K562 (cell line): ENCODE measurements around the gene PHF19.

Experiments used
- RB1 ChIP-seq: fragments of 450-650 bp; IDR thresholded peaks from 2 replicates; pipeline ENCODE4 v1.6.1; 2017; ENCODE audit warnings: low read depth, mild to moderate bottlenecking
- RBM34 ChIP-seq: fragments of 200-400 bp; formaldehyde crosslinking; IDR thresholded peaks from 2 replicates; pipeline ENCODE4 v1.6.1; 2018; ENCODE audit warnings: low read length, borderline replicate concordance; ENCODE audit not compliant: insufficient read depth
- ZFX ChIP-seq: sonication (generic); formaldehyde crosslinking; IDR thresholded peaks from 2 replicates; pipeline ENCODE4 v1.8.0; 2022; ENCODE audit warnings: mild to moderate bottlenecking, missing genetic modification reagents, moderate library complexity

DNA sequence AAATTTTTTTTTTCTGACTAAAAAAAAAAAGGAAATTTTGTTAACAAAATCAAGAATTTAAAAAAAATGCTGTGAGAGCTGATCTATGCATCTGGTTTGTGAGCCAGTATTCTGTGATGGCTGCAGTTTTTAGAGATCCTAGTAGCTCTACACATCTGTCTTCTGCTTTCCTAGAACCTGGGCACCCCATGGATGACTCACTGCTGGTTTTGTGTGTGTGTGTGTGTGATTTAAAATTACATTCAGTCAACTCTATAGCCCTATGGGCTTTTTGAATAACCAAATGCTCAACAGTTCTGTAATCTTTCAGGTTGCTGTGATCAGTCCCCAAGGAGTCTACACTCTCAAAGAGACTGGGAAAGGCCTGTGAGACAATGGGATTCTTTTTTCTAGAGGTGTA, 31.7 kb downstream of the PHF19 start:
- no peak for TF ChIP-seq RBM34
- no peak for TF ChIP-seq RB1
- TF ChIP-seq ZFX, result no peak
